ENCODE measurements around the gene KRTAP26-1.

Gene KRTAP26-1

GRCh38 chr21:30271611-30272010 is 48.5 kb downstream of the KRTAP26-1 start:
- no peak for DNase-seq (ENCODE audit: low spot score)

DNA sequence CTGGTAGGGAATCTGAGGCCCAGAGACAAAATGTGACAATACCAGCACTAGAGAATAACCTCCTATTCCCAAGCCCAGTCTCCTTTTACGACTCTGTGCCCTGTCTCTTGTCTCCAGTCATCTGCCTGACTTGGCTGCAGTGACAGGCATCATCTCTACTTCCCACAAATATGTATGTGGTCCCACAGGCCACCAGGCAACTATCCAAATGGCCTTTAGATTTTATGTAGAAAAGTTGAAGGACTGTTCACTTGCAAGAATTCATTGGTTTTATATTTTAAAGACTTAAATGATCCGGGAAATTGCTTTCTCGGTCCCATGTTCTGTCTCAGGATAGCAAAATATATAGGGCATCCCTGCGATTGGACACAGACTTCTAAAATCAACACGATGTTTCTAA is 49.0 kb downstream of the KRTAP26-1 start:
- no peak for DNase-seq (ENCODE audit: low spot score)

DNA sequence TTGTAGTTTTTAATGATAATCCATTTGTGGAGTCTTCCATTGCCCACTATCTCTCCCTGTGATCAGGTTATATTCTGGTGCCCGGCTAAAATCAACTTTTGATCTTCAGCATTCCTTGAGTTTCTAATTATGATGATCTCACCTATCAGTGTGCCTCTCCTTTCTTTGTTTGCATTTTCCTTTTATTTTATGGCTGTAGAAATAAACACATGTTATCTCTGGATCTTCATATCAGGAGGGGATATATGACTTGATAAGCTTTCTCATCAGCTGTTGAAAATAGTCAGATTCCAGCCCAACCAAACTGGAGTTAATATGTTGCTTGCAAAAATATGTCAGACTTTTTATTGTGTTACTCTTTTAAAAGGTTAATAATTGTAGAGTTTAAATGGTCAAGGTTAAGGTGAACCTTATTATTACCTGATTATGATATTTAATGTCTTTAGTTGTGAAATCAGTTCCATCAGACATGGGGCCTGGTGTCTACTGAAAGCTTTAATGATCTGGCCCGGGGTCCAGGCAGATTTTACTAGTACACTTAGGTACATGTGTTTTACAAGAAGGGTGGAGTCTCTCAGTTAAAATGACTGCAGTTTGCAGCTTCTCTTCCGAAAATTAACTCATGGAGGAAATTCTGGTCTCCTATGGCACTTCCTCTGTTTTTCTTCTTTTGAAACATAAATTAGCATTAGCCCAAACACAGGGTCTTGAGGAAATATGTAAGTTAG is 50.1 kb downstream of the KRTAP26-1 start:
- no peak for DNase-seq (ENCODE audit: low spot score)

Small RNA genes within 50 kb of the gene (small RNA-seq; reads per million reads assigned to genes)
- gene KRTAP23-1, result 0 reads per million in 2 experiments
